BLaER1 (cell line): ENCODE measurements around the gene HCFC2.
A peak's percentile ranks its signal among the peaks of the same experiment; 100 is the strongest.

Experiments used
- H3K27ac ChIP-seq: shearing (Covaris generic); formaldehyde crosslinking; 2 replicates; pipeline ENCODE4 v1.8.1; 2022
- H3K27me3 ChIP-seq: shearing (Covaris generic); formaldehyde crosslinking; 2 replicates; pipeline ENCODE4 v1.8.1; 2022
- H3K36me3 ChIP-seq: shearing (Covaris generic); formaldehyde crosslinking; 2 replicates; pipeline ENCODE4 v1.8.1; 2022
- H3K4me1 ChIP-seq: shearing (Covaris generic); formaldehyde crosslinking; 2 replicates; pipeline ENCODE4 v1.8.1; 2022
- H3K4me2 ChIP-seq: shearing (Covaris generic); formaldehyde crosslinking; 2 replicates; pipeline ENCODE4 v1.8.1; 2022
- H3K4me3 ChIP-seq: shearing (Covaris generic); formaldehyde crosslinking; 2 replicates; pipeline ENCODE4 v1.8.1; 2022
- H3K9ac ChIP-seq: shearing (Covaris generic); formaldehyde crosslinking; 2 replicates; pipeline ENCODE4 v1.8.1; 2022
- H3K9me3 ChIP-seq: shearing (Covaris generic); formaldehyde crosslinking; 2 replicates; pipeline ENCODE4 v1.8.1; 2022
- H4K20me1 ChIP-seq: shearing (Covaris generic); formaldehyde crosslinking; 2 replicates; pipeline ENCODE4 v1.8.1; 2022
- Cebpa-rat ChIP-seq: shearing (Covaris generic); IDR thresholded peaks from 2 replicates; pipeline ENCODE4 v1.8.1; 2022

The HCFC2 gene

GRCh38 chr12:104056419-104056972, 7.8 kb upstream of the HCFC2 start:
- H3K36me3 ChIP-seq = no peaks in the 10 kb centered on the region
- no peak overlapping the region for H3K27ac ChIP-seq
- no peak overlapping the region for H3K4me2 ChIP-seq
- TF ChIP-seq Cebpa-rat = no peak
- H3K9me3 ChIP-seq = no peaks in the 10 kb centered on the region
- H3K9ac ChIP-seq = no peak overlapping the region
- H3K4me1 ChIP-seq = no peaks in the 10 kb centered on the region
- no peak overlapping the region for H3K4me3 ChIP-seq
- no peaks in the 10 kb centered on the region for H3K27me3 ChIP-seq
- no peaks in the 10 kb centered on the region for H4K20me1 ChIP-seq

- TF ChIP-seq Cebpa-rat = no peak
- H3K27me3 ChIP-seq = no peaks in the 10 kb centered on the region
- H3K27ac ChIP-seq = no peak overlapping the region
- no peaks in the 10 kb centered on the region for H3K4me1 ChIP-seq
- no peak overlapping the region for H3K9ac ChIP-seq
- H3K4me3 ChIP-seq = no peak overlapping the region
- H4K20me1 ChIP-seq = no peaks in the 10 kb centered on the region
- H3K36me3 ChIP-seq = no peaks in the 10 kb centered on the region
- H3K9me3 ChIP-seq = no peaks in the 10 kb centered on the region
- H3K4me2 ChIP-seq = no peak overlapping the region
Observed at GRCh38 chr12:104057771-104058197, 6.5 kb upstream of the HCFC2 start.

GRCh38 chr12:104058802-104059201, 5.5 kb upstream of the HCFC2 start:
- Histone ChIP-seq H3K36me3 (no peaks in the 10 kb centered on the region), H3K4me2 (no peak overlapping the region), H3K4me1 (peaks cover 8% of the 10 kb centered on the region), H3K27me3 (no peaks in the 10 kb centered on the region), H3K4me3 (no peak overlapping the region), H3K9ac (no peak overlapping the region), H3K27ac (no peak overlapping the region), H4K20me1 (no peaks in the 10 kb centered on the region), H3K9me3 (no peaks in the 10 kb centered on the region)
- no peak for TF ChIP-seq Cebpa-rat

DNA sequence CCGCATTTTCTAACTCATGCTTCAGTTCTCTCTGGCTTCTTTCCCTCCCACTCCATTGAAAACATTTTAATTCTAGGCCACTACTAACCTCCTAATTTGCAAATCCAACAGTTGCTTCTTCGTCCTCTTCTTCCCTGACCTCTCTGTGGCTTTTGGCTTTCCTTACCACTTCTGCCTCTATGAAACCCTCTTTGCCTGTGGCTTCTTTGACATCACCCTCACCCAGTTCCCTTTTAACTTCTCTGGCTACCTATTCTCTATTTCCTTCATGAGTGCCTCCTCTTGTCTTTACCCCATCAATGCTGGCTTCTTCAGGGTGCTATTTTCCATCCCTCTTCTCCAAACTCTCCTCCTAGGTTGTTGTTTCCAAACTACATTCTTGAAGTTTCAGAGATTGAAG, 4.4 kb upstream of the HCFC2 start:
- H3K27ac ChIP-seq = no peak overlapping the region
- no peak overlapping the region for H3K4me2 ChIP-seq
- H3K4me1 ChIP-seq = peaks cover 8% of the 10 kb centered on the region
- H3K4me3 ChIP-seq = no peak overlapping the region
- no peak for TF ChIP-seq Cebpa-rat
- H4K20me1 ChIP-seq = peaks cover 4% of the 10 kb centered on the region; the same call in 1 of the 2 replicates
- H3K9me3 ChIP-seq = no peaks in the 10 kb centered on the region
- no peaks in the 10 kb centered on the region for H3K27me3 ChIP-seq
- H3K36me3 ChIP-seq = no peaks in the 10 kb centered on the region
- no peak overlapping the region for H3K9ac ChIP-seq

- H3K27me3 ChIP-seq = no peaks in the 10 kb centered on the region
- peaks cover 12% of the 10 kb centered on the region; the same call in 1 of the 2 replicates for H4K20me1 ChIP-seq
- H3K27ac ChIP-seq = no peak overlapping the region
- H3K36me3 ChIP-seq = no peaks in the 10 kb centered on the region
- H3K4me2 ChIP-seq = no peak overlapping the region
- no peak for TF ChIP-seq Cebpa-rat
- H3K9ac ChIP-seq = no peak overlapping the region
- H3K4me3 ChIP-seq = no peak overlapping the region
- peaks cover 16% of the 10 kb centered on the region for H3K4me1 ChIP-seq
- no peaks in the 10 kb centered on the region for H3K9me3 ChIP-seq
Observed at GRCh38 chr12:104060791-104061190, 3.5 kb upstream of the HCFC2 start.

GRCh38 chr12:104063712-104064030, 660 bp upstream of the HCFC2 start:
- Histone ChIP-seq H3K36me3 (peaks cover 13% of the 10 kb centered on the region; the same call in 1 of the 2 replicates), H3K27me3 (no peaks in the 10 kb centered on the region), H3K4me1 (peaks cover 23% of the 10 kb centered on the region), H3K9me3 (no peaks in the 10 kb centered on the region), H3K4me2 (peak overlapping the region; percentile 98), H3K27ac (peak overlapping the region; percentile 84), H3K9ac (peak overlapping the region; percentile 87), H3K4me3 (peak overlapping the region; percentile 94), H4K20me1 (peaks cover 16% of the 10 kb centered on the region; the same call in 1 of the 2 replicates)
- no peak for TF ChIP-seq Cebpa-rat

DNA sequence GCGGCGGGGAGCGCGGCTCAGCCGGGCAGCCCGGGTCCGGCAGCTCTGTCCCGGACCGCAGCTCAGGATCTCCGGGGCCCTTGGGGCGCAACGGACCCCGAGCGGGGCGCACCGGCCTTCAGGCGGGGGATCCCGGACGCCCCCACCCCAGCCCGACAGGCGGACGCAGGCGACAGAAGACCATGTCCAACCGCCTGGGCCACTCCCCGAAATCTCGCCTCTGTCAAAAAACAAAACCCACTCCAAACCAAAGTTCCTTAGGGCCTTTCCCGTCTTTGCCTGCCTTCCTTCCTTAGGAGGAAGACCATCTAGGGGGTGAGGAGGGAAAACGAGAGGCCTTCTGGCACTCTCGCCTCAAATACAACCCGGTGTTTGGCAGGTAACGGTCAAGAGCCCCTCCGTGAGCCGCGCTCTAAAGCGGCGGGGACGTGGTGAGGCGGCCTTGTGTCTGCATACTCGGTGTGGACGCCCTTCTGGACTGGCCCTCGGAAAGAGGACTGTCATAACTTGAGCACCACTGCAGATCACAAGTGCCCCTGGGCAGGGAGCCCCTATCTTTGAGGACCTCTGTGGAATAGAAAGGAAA, 604 bp downstream of the HCFC2 start:
- Histone ChIP-seq H3K4me2 (peak overlapping the region; percentile 98), H3K4me3 (peak overlapping the region; percentile 94), H3K27me3 (no peaks in the 10 kb centered on the region), H3K36me3 (peaks cover 20% of the 10 kb centered on the region), H3K9me3 (no peaks in the 10 kb centered on the region), H3K9ac (peak overlapping the region; percentile 87), H3K27ac (peak overlapping the region; percentile 84), H3K4me1 (peaks cover 23% of the 10 kb centered on the region), H4K20me1 (peaks cover 16% of the 10 kb centered on the region; the same call in 1 of the 2 replicates)
- TF ChIP-seq Cebpa-rat = no peak

- H3K9ac ChIP-seq = no peak overlapping the region
- peaks cover 39% of the 10 kb centered on the region for H3K36me3 ChIP-seq
- H3K27me3 ChIP-seq = no peaks in the 10 kb centered on the region
- H3K4me2 ChIP-seq = no peak overlapping the region
- no peak overlapping the region for H3K4me3 ChIP-seq
- H3K9me3 ChIP-seq = no peaks in the 10 kb centered on the region
- no peaks in the 10 kb centered on the region for H3K4me1 ChIP-seq
- H3K27ac ChIP-seq = no peak overlapping the region
- no peaks in the 10 kb centered on the region for H4K20me1 ChIP-seq
- TF ChIP-seq Cebpa-rat = no peak
Observed at GRCh38 chr12:104072099-104072498, 7.8 kb downstream of the HCFC2 start.

DNA sequence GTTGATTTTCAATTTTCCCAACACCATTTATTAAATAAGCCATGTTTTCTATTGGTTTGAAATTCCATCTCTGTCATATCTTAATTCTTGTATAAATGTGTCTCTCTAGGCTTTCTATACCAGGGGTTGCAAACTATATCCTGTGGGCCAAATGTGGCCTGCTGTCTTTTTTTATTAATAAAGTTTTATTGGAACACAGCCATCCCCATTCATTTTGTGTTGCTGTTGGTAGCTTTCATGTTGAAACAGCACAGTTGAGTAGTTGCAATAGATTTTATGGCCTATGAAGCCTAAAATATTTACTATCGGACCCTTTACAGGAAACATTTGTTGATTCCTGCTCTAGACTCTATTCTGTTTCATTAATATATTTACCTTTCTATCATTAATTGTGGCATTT, 9.4 kb downstream of the HCFC2 start:
- Histone ChIP-seq H4K20me1 (no peaks in the 10 kb centered on the region), H3K4me1 (no peaks in the 10 kb centered on the region), H3K27me3 (no peaks in the 10 kb centered on the region), H3K27ac (no peak overlapping the region), H3K4me2 (no peak overlapping the region), H3K36me3 (peaks cover 39% of the 10 kb centered on the region), H3K9ac (no peak overlapping the region), H3K9me3 (no peaks in the 10 kb centered on the region), H3K4me3 (no peak overlapping the region)
- no peak for TF ChIP-seq Cebpa-rat

DNA sequence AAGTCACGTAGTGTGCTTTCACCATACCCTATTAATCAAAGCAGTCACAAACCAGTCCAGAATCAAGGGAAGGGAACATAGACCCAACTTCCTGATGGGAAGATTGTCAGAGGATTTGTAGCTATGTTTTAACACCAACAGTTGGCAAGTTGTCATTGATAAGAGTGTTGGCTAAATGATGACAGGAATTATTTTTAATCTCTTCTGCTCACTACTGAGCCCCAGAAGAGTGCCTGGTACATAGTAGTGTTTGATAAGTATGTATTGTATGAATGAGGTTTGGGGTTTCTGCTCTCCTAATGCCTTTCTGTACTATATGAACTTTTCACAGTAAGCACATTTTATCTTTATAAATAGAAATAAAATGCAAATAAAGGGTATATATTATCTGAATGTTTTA, 14.7 kb downstream of the HCFC2 start:
- Histone ChIP-seq H3K36me3 (peaks cover 58% of the 10 kb centered on the region), H3K9ac (no peak overlapping the region), H3K4me3 (no peak overlapping the region), H4K20me1 (no peaks in the 10 kb centered on the region), H3K9me3 (no peaks in the 10 kb centered on the region), H3K27ac (no peak overlapping the region), H3K4me2 (no peak overlapping the region), H3K27me3 (no peaks in the 10 kb centered on the region), H3K4me1 (no peaks in the 10 kb centered on the region)
- no peak for TF ChIP-seq Cebpa-rat

DNA sequence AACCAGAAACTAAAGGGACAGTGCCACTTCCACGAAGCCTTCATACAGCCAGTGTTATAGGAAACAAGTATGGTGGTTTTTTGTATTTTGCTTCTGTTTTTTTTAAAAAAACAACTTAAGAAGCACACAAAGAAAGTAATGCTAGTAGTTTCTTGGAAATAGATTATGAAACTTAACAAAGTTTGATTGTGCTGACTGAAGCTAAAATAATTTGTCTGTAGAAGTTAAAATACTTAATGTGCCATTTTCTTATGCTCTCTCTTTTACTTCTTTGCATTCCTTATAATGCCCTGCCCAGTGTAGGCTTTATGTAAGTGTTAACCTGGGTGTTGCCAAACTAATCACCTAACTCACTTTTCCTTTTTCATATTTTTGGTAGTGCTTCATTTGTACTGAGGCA, 16.4 kb downstream of the HCFC2 start:
- no peak overlapping the region for H3K27ac ChIP-seq
- TF ChIP-seq Cebpa-rat = no peak
- H3K27me3 ChIP-seq = no peaks in the 10 kb centered on the region
- peaks cover 62% of the 10 kb centered on the region for H3K36me3 ChIP-seq
- no peaks in the 10 kb centered on the region for H3K9me3 ChIP-seq
- H3K4me3 ChIP-seq = no peak overlapping the region
- H3K9ac ChIP-seq = no peak overlapping the region
- no peaks in the 10 kb centered on the region for H4K20me1 ChIP-seq
- no peak overlapping the region for H3K4me2 ChIP-seq
- no peaks in the 10 kb centered on the region for H3K4me1 ChIP-seq
